Measurements from ENCODE around the gene KRT27. TPM values are rescaled to one million over a fixed set of nuclear protein-coding genes. Genes with fewer than 3 reads are reported as not detected.
"Not testable (repeated sequence)": the region's sequence is repeated elsewhere in the genome, so short reads cannot be mapped to it uniquely, and the experiment has no call there.

Gene KRT27, protein sequence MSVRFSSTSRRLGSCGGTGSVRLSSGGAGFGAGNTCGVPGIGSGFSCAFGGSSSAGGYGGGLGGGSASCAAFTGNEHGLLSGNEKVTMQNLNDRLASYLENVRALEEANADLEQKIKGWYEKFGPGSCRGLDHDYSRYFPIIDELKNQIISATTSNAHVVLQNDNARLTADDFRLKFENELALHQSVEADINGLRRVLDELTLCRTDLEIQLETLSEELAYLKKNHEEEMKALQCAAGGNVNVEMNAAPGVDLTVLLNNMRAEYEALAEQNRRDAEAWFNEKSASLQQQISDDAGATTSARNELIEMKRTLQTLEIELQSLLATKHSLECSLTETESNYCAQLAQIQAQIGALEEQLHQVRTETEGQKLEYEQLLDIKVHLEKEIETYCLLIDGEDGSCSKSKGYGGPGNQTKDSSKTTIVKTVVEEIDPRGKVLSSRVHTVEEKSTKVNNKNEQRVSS
- not detected for total RNA-seq
- long read RNA-seq: 0 reads

GRCh38 chr17:40782450-40782849 lies at the start of gene KRT27:
Gene KRT27, minus strand, starts transcription at chr17:40782550. Its CDS starts 57 bp downstream, at chr17:40782493.
- intact Hi-C loops (cut with DNase I): no loop called here
- no peak for ATAC-seq (ENCODE audit: poor library complexity)
- DNase-seq: no peak

DNA sequence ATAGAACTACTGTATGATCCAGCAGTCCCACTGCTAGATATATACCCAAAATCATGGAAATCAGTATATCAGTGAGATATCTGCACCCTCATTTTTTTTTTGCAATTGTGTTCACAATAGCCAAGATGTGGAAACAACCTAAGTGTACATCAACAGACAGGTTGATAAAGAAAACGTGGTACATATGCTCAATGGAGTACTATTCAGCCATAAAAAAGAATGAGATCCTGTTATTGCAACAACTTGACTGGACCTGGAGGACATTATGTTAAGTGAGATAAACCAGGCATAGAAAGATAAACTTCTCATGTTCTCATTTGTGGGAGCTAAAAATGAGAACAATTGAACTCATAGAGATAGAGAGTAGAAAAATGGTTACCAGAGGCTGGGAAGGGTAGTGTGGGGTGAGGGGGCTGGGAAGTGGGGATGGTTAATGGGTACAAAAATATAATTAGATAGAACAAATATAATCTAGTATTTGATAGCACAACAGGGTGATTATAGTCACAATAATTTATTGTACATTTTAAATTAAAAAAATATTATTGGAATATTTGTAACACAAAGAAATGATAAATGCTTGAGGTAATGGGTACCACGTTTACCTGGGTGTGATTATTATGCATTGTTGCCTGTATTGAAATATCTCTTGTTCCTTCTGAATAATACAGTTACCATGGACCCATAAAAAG lies 47.9 kb upstream of the KRT27 start:
- ATAC-seq (ENCODE audit: poor library complexity): no peak
- intact Hi-C loops (cut with DNase I): no loop called here
- no peak for DNase-seq

DNA sequence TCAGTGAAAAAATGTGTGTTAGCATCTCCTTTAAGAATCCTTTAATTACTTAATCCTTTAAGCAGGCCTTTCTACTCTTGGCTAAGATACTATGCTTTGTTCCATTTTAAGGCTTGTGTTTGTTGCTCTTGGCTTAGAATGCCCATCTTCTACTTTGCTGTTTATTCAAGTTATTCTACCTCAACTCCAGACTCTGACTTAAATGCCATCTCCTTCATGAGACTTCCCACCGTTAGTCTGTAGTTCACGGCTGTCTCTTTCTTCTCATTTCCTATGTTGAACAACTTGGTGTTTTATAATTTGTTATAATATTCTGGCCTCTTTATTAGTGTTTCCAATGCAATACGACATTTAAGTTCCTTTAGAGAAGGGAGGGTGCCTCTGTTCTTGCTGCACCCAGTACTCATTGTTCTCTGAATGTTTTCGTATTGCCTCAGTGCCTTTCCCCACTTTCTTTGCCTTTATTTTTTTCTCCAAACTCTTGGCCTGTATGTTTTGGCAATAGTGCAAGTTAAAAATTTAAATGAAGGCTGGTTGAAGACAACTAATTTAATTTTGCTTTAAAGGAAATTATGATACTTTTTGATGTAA lies 46.2 kb upstream of the KRT27 start:
- no peak for ATAC-seq (ENCODE audit: poor library complexity)
- intact Hi-C loops (cut with DNase I): no loop called here
- no peak for DNase-seq

GRCh38 chr17:40827746-40828453 lies 45.5 kb upstream of the KRT27 start:
- intact Hi-C loops (cut with DNase I): no loop called here
- ATAC-seq (ENCODE audit: poor library complexity): no peak
- no peak for DNase-seq

DNA sequence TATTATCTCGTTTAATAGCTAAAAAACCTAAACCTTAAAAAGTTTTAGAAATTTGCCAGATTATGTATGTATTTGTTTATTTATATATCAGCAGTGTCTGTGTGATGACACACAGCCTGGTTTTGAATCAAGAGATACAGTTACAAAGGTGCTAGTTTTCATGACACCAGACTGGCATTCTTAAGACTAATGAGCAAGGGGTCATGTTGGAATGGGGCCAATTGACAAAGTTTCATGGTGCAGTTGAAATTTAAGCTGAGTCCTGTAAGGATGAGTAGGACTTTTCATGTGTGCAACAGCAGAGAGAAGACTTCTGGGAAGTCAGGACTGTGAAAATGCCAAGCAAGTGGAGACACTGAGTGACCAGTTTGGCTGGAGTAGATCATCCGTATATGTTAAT lies 43.2 kb upstream of the KRT27 start:
- DNase-seq (no peak), ATAC-seq (ENCODE audit: poor library complexity) (no peak)
- intact Hi-C loops (cut with DNase I): no loop called here

- DNase-seq (no peak), ATAC-seq (ENCODE audit: poor library complexity) (no peak)
- intact Hi-C loops (cut with DNase I): no loop called here
These were observed 41.9 kb upstream of the KRT27 start for GRCh38 chr17:40824015-40824832.

DNA sequence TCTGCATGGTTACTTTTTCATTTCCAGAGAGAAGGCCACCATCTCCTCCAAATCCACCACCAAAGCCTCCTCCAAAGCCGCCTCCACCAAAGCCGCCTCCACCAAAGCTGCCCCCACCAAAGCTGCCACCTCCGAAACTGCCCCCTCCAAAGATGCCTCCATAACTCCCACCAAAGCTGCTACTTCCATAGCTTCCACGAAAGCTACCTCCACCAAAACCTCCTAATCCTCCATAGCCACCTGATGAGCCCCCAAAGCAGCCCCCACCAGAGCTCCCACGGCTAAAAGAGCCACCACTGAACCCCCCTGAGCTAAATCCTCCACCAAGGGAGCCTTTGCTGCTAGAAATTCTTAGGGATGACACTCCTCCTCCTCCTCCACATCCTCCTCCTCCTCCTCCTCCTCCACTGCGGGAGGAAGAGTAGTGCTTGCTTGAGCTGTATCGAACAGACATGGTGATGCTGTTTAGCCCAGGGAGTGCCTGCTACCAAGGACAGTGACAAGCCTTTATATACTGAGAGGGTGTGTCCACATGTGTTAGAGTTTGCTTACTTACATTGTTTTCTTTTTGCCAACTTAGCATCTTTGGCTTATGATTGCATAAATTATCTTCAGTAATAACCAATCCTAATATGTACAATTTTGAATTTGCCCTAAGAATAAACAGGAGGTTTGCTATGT lies 39.9 kb upstream of the KRT27 start, which contains the start of gene KRT10:
TSS of gene KRT10 (minus strand) at position 483 of the 681 bp plus-strand sequence. CDS start at position 454, 29 bp downstream.
- intact Hi-C loops (cut with DNase I): no loop called here
- ATAC-seq (ENCODE audit: poor library complexity) (no peak), DNase-seq (no peak)

GRCh38 chr17:40821536-40821935 lies 39.2 kb upstream of the KRT27 start:
- ATAC-seq (ENCODE audit: poor library complexity) (no peak), DNase-seq (no peak)
- intact Hi-C loops (cut with DNase I): no loop called here

- intact Hi-C loops (cut with DNase I): no loop called here
- DNase-seq (no peak), ATAC-seq (ENCODE audit: poor library complexity) (no peak)
These were observed 38.0 kb upstream of the KRT27 start for GRCh38 chr17:40820228-40820838.

DNA sequence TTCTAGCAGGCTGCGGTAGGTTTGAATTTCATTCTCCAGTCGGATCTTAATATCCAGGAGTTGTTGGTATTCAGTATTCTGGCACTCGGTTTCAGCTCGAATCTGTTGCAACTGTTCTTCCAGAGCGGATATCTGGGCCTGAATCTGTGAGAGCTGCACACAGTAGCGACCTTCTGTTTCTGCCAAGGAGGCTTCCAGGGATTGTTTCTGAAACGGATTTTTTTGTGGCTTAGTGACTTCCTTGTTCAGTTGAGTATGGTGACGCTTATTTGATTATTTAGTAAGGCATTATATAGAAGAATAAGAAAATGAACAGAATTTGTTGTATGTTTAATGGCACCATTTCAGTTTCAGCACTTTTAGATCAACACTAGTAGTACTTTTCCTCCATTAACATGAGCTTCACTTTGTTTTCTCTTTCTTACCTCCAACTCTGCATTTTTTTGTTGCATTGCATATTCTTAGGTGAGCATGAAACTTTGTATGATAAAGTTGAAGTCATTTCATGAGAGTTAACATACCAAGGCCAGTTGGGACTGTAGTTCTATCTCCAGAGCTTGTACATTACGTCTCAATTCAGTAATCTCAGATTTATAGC lies 37.3 kb upstream of the KRT27 start:
- intact Hi-C loops (cut with DNase I): no loop called here
- peak; percentile 34 for ATAC-seq (ENCODE audit: poor library complexity)
- no peak for DNase-seq

- ATAC-seq (ENCODE audit: poor library complexity): peak; percentile 98
- intact Hi-C loops (cut with DNase I): no loop called here
- peak; percentile 88 for DNase-seq
These were observed 36.6 kb upstream of the KRT27 start for GRCh38 chr17:40818733-40819527.

DNA sequence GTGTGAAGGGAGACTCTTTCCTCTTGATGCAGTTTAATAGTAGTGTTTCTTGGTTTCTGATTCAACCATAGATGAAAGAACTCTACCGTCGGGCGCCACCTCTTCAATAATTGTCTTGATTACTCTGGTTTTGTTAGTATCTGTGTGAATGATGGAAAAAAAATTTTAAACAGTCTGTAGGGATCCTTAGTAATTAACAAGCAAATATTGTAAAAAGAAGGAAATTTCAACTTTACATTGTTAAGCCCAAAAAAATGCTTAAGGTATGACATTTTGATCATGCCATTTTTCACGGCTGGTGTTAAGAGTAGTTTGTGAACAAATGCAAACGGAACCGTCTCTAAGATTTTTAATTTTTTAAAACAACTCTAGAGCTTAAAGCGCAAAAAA lies 36.0 kb upstream of the KRT27 start:
- ATAC-seq (ENCODE audit: poor library complexity) (no peak), DNase-seq (no peak)
- intact Hi-C loops (cut with DNase I): no loop called here

- intact Hi-C loops (cut with DNase I): no loop called here
- ATAC-seq (ENCODE audit: poor library complexity) (no peak), DNase-seq (no peak)
These were observed 34.8 kb upstream of the KRT27 start for GRCh38 chr17:40817103-40817682.

GRCh38 chr17:40816569-40816968 lies 34.2 kb upstream of the KRT27 start:
- ATAC-seq (ENCODE audit: poor library complexity): no peak
- DNase-seq: no peak

DNA sequence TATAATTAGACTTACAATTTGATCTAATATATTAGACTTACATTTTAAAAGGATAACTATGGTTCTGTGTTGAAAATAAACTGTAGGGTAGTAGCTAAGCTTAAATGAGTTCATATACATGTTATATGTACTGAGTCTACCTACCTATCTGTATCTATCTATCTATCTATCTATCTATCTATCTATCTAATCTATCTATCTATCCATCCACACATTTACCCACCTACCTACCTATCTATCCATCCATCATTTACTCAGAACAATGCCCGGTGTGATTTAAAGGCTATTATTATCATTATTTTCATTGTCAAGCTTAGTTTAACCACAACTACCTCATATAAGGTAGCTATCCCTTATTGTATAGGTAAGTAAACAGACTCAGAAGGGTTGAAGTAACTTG lies 33.0 kb upstream of the KRT27 start:
- ATAC-seq (ENCODE audit: poor library complexity): no peak
- DNase-seq: no peak
- intact Hi-C loops (cut with DNase I): no loop called here

More at GRCh38 chr17:40816569-40816968, 34.2 kb upstream of the KRT27 start:
- intact Hi-C loops (cut with DNase I): no loop called here

- ATAC-seq (ENCODE audit: poor library complexity); intact Hi-C loops (cut with DNase I); DNase-seq: not testable (repeated sequence)
These were observed 32.3 kb upstream of the KRT27 start for GRCh38 chr17:40814657-40815056.
